Measurements from ENCODE around the gene BLID. TPM values are rescaled to one million over a fixed set of nuclear protein-coding genes. Genes with fewer than 3 reads are reported as not detected.

BLID gene
- polyA plus RNA-seq, 4 donors, result not detected

- no peak for DNase-seq (ENCODE audit: low read depth in 4 of 4, low spot score in 3 of 4)
Observed at GRCh38 chr11:122085712-122086111, 30.3 kb downstream of the BLID start.

GRCh38 chr11:122085264-122085663, 30.8 kb downstream of the BLID start:
- DNase-seq (ENCODE audit: low read depth in 4 of 4, low spot score in 3 of 4), result no peak

- DNase-seq (ENCODE audit: low read depth in 4 of 4, low spot score in 3 of 4), result no peak
Observed at GRCh38 chr11:122082205-122082604, 33.8 kb downstream of the BLID start.

GRCh38 chr11:122081073-122081472, 34.9 kb downstream of the BLID start:
- no peak for DNase-seq (ENCODE audit: low read depth in 4 of 4, low spot score in 3 of 4)

- DNase-seq (ENCODE audit: low read depth in 4 of 4, low spot score in 3 of 4), result no peak
Observed at GRCh38 chr11:122077459-122077858, 38.6 kb downstream of the BLID start.

- no peak for DNase-seq (ENCODE audit: low read depth in 4 of 4, low spot score in 3 of 4)
Observed at GRCh38 chr11:122076512-122077120, 39.4 kb downstream of the BLID start.

- no peak for DNase-seq (ENCODE audit: low read depth in 4 of 4, low spot score in 3 of 4)
Observed at GRCh38 chr11:122075016-122075415, 41.0 kb downstream of the BLID start.

GRCh38 chr11:122074022-122074421, 42.0 kb downstream of the BLID start:
- no peak for DNase-seq (ENCODE audit: low read depth in 4 of 4, low spot score in 3 of 4)

- DNase-seq (ENCODE audit: low read depth in 4 of 4, low spot score in 3 of 4), result no peak
Observed at GRCh38 chr11:122071709-122072202, 44.3 kb downstream of the BLID start.

- DNase-seq (ENCODE audit: low read depth in 4 of 4, low spot score in 3 of 4), result peak; percentile 53 to 65 (median 58)
Observed at GRCh38 chr11:122069707-122070360, 46.2 kb downstream of the BLID start.

GRCh38 chr11:122068837-122069236, 47.2 kb downstream of the BLID start:
- no peak for DNase-seq (ENCODE audit: low read depth in 4 of 4, low spot score in 3 of 4)

- peak in 1 of 4 donors; percentile 16 for DNase-seq (ENCODE audit: low read depth in 4 of 4, low spot score in 3 of 4)
Observed at GRCh38 chr11:122068141-122068540, 47.9 kb downstream of the BLID start.
